HG02759 (cell line): ENCODE results near the gene DNAH1.

Experiments used
- ATAC-seq: cut with Tn5 transposase; IDR thresholded peaks from one replicate; pipeline ENCODE4 v1.9.1; 2021; ENCODE audit warnings: mild to moderate bottlenecking, moderate library complexity; ENCODE audit not compliant: unreplicated experiment

Gene DNAH1

GRCh38 chr3:52355526-52355925 lies 39.4 kb downstream of the DNAH1 start:
- no peak for ATAC-seq

- ATAC-seq = no peak
These were observed 40.0 kb downstream of the DNAH1 start for GRCh38 chr3:52356126-52356525.

GRCh38 chr3:52357151-52358080 lies 41.3 kb downstream of the DNAH1 start:
- no peak for ATAC-seq

- ATAC-seq = no peak
These were observed 42.3 kb downstream of the DNAH1 start for GRCh38 chr3:52358362-52358940.

- no peak for ATAC-seq
These were observed 43.2 kb downstream of the DNAH1 start for GRCh38 chr3:52359116-52359855.

GRCh38 chr3:52361011-52361410 lies 44.9 kb downstream of the DNAH1 start:
- no peak for ATAC-seq

- ATAC-seq = no peak
These were observed 45.3 kb downstream of the DNAH1 start for GRCh38 chr3:52361454-52361853.

GRCh38 chr3:52361898-52362297 lies 45.8 kb downstream of the DNAH1 start:
- ATAC-seq = no peak

- no peak for ATAC-seq
These were observed 48.4 kb downstream of the DNAH1 start for GRCh38 chr3:52364322-52365035.

GRCh38 chr3:52366527-52366926 lies 50.4 kb downstream of the DNAH1 start:
- ATAC-seq = no peak

GRCh38 chr3:52367891-52368880 lies 52.1 kb downstream of the DNAH1 start:
- ATAC-seq = no peak

- ATAC-seq = no peak
These were observed 54.4 kb downstream of the DNAH1 start for GRCh38 chr3:52370531-52370930.

GRCh38 chr3:52372822-52373504 lies 56.8 kb downstream of the DNAH1 start:
- ATAC-seq = no peak

GRCh38 chr3:52373676-52374075 lies 57.6 kb downstream of the DNAH1 start:
- ATAC-seq = no peak

- no peak for ATAC-seq
These were observed 58.1 kb downstream of the DNAH1 start for GRCh38 chr3:52374173-52374572.

- ATAC-seq = no peak
These were observed 63.5 kb downstream of the DNAH1 start for GRCh38 chr3:52379610-52380009.

- ATAC-seq = no peak
These were observed 63.9 kb downstream of the DNAH1 start for GRCh38 chr3:52380023-52380422.

GRCh38 chr3:52381623-52382022 lies 65.5 kb downstream of the DNAH1 start:
- ATAC-seq = no peak

GRCh38 chr3:52383446-52383845 lies 67.3 kb downstream of the DNAH1 start:
- ATAC-seq = no peak
